GM19463 (cell line): ENCODE measurements around the gene WNK1.
"Not testable (repeated sequence)": the region's sequence is repeated elsewhere in the genome, so short reads cannot be mapped to it uniquely, and the experiment has no call there.

Experiments used
- ATAC-seq: cut with Tn5 transposase; IDR thresholded peaks from one replicate; pipeline ENCODE4 v1.9.1; 2021; ENCODE audit warnings: mild to moderate bottlenecking, moderate library complexity; ENCODE audit not compliant: unreplicated experiment

The WNK1 gene

GRCh38 chr12:777550-778047, 25.2 kb downstream of the WNK1 start:
- no peak for ATAC-seq

- ATAC-seq: no peak
These were observed 26.2 kb downstream of the WNK1 start for GRCh38 chr12:778615-779014.

DNA sequence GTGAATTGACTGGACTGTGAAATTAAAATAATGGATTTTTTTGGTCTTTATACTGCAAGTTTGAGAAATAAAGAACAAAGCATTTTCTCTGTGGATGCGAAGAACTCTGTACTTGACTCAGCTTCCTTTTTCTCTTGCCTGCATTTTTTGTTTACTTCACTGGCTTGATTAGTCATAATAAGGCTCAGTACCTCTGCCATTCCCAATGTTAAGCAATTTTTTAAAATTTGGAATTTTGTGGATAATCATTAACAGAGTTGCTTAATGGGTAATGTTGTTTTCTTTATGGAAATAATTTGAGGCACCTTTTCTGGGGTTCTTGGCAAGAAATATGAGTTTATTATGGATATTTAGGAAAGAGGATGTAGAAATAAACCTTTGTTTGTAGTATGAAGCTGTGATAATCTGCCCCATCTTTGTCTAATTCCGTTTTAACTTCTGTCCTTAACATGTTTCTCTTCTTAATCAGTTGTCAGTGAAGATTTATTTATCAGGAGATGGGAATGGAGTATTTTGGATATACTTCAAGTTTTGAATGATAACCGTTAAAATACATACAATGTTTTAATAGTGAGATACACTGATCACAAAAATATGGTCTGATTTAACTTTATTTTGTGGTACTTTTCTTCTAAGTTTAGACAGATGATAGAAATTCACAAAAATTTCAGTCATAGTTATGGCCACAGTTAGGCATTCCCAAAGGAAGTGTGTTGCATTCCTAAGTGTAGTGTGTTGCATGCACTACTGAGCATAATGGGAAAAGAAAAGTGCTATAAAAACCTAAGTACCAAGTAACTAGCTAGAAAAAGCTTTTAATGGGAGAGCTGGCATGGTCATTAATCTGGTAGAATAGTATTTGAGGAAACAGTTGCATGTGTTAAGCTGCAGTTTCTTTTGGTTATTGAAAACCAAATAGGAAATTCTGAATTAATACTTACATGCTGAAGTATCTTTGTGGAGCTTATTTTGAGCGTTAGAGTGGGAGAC, 27.7 kb downstream of the WNK1 start:
- ATAC-seq: no peak

- no peak for ATAC-seq
These were observed 28.5 kb downstream of the WNK1 start for GRCh38 chr12:780750-781379.

DNA sequence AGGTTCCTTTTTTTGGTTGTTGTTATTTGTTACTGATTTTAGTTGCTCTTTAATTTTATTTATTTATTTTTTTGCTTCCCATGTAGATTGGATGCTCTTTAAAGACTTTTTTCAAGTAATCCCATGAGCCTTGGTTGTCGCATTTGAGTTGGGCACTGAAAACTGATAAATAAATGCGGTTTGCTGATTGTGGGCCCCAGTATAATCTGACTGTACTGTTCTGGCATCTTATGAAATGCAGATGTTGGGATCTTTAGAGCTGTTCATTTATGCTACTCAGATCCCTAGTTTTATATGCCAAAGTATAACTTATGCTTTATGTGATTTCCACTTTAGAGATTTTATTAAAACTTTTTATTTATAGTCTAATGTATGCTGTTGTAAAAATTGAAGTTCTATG, 33.3 kb downstream of the WNK1 start:
- ATAC-seq: no peak

DNA sequence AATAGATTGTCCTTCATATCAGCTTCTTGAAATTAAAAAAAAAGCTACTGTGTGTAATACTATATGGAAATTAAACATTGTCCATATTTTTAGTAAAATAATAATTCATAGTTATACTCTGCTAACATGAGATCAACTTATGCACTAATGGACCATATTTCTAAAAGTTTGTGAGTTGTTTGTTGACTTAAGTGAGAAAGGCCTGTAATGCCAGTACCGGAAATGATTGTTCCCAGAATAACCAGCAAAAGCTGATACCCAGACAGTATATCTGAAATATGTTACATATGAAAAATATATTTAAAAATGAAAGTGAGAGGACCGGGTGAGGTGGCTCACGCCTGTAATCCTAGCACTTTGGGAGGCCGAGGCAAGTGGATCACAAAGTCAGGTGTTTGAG, 35.9 kb downstream of the WNK1 start:
- no peak for ATAC-seq

DNA sequence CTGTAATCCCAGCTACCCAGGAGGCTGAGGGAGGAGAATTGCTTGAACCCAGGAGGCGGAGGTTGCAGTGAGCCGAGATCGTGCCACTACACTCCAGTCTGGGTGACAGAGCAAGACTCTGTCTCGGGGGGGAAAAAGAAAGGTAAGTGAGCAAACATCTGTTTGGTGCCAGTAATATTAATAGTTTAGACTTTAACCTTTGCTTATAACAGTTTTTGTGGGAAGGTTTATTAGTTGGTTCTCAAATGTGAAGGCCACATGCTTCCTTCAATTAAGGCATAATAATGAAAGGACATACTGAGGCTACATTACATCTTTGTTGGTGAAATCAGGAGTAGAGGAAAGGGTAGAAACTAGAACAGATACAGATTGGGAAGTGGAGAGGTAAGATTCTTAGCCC, 36.4 kb downstream of the WNK1 start:
- ATAC-seq: not testable (repeated sequence)

GRCh38 chr12:789852-790563, 37.6 kb downstream of the WNK1 start:
- no peak for ATAC-seq

- no peak for ATAC-seq
These were observed 38.2 kb downstream of the WNK1 start for GRCh38 chr12:790608-791007.

- ATAC-seq: no peak
These were observed 40.7 kb downstream of the WNK1 start for GRCh38 chr12:793037-793436.

DNA sequence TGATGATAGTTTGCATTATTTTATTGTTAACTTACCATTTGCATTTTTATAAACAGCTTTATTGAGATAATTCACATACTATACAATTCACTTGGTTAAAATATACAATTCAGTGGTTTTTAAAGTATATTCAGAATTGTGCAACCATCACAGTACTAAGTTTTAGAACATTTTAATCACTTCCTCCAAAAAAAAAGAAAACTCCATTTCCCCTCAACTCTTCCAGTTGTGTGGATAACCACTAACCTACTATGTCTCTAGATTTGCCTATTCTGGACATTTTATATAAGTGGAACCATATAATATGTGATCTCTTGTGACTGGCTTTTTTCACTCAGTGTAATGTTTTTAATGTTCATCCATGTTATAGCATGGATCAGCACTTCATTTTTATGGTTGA, 41.3 kb downstream of the WNK1 start:
- no peak for ATAC-seq

DNA sequence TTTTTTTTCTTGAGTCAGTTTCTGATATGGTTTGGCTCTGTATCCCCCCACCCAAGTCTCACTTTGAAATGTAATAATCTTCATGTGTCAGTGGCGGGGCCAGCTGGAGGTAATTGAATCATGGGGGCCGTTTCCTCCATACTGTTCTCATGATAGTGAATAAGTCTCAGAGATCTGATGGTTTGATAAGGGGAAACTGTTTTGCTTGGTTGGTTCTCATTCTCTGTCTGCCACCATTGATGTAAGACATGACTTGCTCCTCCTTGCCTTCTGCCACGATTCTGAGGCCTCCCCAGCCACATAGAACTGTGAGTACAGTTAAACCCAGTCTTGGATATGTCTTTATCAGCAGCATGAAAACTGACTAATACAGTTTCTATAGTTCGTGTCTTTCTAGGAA, 42.9 kb downstream of the WNK1 start:
- ATAC-seq: no peak

DNA sequence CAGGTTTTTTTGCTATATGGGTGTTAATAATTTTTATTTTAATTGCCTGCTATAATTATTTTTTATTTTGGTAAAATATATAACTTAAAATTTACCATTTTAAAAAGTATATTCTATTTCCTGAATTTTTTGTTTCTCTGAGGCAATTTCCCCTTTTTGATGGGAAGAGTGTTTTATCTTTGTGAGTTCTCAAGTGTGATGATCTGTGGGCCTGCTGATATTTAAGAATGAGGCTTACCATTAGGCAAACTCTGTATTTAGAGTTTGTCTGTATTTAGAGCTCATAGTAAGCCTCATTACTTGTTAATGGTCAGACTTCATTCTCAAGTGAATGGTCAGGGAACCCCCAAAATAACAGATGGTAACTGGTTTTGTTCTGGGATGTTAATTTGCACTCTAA, 48.0 kb downstream of the WNK1 start:
- no peak for ATAC-seq

DNA sequence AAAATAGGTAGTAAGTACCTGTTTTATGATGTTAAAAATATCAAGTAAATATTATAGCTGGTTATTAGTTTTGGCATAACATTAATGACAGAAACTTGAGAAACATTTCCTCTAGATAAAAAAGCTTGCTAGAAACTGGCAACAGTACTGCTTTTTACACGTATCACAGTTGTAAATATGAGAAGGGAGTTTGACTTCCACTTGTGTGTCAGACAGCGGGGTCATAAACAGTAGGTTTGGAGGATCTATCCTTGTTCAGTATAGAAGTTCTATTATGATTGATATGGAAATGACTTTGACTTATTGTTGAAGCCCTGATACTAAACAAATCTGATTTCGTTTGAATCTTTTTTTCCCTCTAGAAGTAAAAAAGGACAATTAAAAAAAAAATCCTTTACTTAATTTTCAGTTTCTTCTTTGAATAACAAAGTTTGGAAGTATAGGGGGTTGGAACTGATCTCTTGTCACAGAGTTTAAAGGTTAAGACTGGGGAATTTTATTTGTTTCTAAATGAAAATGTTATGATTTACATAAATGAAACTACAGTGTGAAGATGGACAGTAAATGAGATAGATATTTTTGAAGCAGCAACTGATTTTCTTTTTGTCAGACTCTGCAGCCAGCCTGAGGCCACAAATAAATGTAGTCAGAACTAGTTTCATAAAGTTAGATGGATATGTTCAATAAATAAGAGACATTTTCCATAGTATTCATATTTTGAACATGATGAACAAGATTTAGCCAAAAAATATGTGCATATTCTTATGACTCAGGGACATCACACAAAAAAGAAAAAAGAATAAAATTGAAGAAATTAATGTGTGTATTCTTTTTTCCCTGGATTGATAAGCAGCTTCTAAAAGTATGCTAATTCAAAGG, 50.1 kb downstream of the WNK1 start:
- ATAC-seq: no peak

DNA sequence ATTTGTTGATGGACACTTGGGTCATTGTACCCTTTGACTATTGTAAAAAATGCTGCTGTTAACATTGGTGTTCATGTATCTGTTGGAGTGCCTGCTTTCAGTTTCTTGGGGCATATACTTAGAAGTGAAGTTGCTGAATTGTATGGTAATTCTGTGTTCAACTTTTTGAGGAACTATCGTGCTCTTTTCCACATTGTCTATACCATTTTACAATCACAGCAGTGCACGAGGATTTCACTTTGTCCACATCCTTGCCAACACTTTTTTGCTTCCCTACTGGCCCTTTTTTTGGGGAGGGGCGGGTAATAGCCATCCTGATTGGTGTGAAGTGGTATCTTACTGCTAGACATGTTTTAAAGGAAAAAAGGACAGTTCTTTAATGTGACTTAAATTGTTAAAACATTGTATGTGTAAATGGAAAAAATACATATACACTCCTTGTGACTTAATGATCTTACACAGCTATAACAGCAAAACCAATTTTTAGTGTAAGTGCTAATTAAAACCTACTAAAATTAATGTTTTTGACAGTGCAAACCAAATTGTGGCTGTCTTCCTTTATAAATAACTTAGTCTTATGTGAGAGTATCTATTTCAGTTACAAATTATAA, 52.7 kb downstream of the WNK1 start:
- no peak for ATAC-seq

DNA sequence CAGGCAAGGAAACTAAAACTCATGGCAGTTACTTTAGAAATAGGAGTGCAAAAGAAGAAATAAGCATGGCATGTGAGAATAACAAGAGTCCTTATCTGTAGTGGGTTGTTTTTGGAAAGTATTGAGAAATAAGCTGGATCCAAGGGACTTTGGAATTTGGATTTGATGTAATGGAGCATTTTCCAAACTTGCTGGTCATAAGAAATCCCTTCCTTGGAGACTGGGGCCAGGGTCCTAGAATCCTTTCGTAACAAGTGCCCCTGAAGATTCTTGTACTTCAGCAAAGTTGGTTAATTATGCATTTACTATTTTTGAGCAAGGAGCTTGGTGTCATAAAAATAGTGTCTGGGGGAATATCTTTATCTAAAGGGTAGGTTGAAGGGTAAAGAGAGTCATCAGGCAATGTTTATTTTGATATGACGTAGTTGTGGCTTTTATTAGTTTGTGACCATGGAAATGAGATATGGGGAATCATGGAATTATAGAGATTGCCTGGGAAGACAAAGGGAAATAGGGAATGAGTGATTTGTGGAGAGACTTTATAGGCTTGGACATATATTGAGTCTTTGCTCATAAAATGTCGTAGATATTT, 53.9 kb downstream of the WNK1 start:
- ATAC-seq: no peak

DNA sequence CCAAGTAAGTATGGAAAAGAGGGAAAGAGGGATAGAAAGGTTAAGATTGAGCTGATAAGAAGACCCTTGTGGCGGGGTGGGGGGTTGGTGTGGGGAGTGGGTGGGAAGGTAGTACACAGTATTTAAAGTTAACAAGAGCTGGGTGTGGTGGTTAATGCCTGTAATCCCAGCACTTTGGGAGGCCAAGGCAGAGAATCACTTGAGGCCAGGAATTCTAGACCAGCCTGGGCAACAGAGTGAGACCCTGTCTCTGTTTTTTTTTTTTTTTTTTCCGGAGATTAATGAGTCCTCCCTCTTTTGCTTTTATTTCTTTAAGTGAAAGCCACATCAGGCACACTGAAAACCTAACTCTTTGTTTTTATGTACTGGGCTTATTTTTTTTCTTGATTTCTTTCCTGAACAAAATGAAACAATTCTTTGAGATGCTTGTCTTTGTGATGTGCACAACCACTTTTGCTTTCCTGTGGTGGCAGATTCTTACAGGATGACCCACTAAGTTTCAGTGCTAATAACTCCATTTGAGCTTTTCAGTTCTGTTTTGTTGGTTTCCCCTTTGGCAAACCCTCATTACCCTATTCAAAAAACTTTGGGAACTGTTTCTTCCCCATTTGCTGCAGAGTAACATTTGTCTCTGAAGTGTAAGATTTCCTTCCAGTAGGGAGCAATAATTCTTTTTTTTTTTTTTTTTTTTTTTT, 54.8 kb downstream of the WNK1 start:
- ATAC-seq: no peak

DNA sequence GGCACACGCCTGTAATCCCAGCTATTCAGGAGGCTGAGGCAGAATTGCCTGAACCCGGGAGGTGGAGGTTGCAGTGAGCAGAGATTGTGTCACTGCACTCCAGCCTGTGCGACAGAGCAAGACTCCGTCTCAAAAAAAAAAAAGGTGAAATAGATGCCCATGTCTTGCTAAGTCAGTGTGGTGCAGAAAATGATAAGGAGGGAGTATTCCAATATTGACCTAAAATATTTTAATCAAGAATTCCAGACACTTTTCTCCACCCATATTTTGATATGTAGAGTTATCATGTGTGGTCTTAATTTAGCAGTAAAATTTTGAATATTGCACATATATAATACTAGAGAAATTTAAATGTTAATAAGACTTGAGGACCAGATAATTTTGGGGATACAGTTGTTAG, 57.7 kb downstream of the WNK1 start:
- ATAC-seq: no peak
